ENCODE results near the gene ACAP2. TPM values are rescaled to one million over a fixed set of nuclear protein-coding genes. Genes with fewer than 3 reads are reported as not detected.

The ACAP2 gene
- total and polyA plus RNA-seq, 12 donors = 4.3 to 26.7 (median 15.0) TPM

DNA sequence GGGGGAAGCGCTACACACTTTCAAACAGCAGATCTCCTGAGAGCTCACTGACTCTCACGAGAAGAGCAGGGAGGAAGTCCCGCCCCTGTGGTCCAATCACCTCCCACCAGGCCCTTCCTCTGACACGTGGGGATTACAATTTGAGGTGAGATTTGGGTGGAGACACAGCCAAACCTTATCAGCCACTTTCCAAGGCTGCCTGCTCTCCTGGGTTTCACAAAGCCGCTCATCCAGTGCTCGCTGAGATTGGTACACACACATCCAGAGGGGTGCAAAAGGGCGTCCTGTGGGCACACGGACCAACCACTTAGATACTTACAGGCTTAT, 195.0 kb downstream of the ACAP2 start:
- WGBS, 2 donors = 86% methylated on average over 8 of the region's 8 CpGs

DNA sequence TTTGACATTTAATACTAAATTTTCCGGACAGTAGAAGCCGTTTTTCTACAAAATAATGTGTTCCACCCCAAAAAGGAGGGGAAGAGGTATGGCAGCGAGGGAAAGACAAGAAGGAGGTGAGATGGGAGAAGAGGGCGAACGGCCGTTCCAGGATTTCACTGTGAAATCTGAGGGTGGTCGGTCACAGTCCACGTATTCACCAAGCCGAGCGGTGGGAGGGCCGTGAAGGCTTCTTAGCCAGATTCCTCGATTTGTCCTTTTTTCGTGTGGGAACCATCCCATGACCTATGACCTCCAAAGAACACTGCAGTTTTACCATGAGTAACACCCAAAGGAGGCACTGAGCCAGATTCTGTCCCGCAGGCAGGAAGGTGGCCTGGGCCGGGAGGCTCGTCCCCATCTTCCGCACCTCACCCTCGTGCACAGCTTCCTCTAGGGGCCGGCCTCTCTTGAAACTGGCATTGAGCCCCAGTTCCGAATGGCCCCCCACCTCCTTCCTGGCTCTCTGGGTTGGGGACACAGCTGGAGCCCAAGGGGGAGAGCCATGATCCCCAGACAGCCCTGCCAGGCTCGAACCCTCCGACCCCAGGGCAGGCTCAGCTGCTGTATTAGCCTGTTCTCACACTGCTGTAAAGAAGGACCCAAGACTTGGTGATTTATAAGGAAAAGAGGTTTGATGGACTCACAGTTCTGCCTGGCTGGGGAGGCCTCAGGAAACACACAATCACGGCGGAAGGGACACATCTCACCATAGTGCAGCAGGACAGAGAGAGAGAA, 195.5 kb downstream of the ACAP2 start:
- TF ChIP-seq, protein P1, sequence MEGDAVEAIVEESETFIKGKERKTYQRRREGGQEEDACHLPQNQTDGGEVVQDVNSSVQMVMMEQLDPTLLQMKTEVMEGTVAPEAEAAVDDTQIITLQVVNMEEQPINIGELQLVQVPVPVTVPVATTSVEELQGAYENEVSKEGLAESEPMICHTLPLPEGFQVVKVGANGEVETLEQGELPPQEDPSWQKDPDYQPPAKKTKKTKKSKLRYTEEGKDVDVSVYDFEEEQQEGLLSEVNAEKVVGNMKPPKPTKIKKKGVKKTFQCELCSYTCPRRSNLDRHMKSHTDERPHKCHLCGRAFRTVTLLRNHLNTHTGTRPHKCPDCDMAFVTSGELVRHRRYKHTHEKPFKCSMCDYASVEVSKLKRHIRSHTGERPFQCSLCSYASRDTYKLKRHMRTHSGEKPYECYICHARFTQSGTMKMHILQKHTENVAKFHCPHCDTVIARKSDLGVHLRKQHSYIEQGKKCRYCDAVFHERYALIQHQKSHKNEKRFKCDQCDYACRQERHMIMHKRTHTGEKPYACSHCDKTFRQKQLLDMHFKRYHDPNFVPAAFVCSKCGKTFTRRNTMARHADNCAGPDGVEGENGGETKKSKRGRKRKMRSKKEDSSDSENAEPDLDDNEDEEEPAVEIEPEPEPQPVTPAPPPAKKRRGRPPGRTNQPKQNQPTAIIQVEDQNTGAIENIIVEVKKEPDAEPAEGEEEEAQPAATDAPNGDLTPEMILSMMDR (IDR thresholded peaks at IDR 0.05) = no peak
- intact Hi-C loops (cut with DNase I) = loop anchor here in 1 of 10 donors (5.0 kb wide), 1 partner anchor 95 kb away; no protein-coding TSS in a partner anchor
- DNase-seq = no peak
- Histone ChIP-seq H3K36me3 (peaks cover 0 to 4% (median 0%) of the 10 kb centered on the region in 9 donors), H3K27ac (no peak overlapping the region), H3K27me3 (no peaks in the 10 kb centered on the region), H3K4me1 (peaks cover 0 to 12% (median 0%) of the 10 kb centered on the region in 9 donors), H3K4me3 (no peak overlapping the region), H3K9me3 (no peaks in the 10 kb centered on the region)
- ATAC-seq = no peak
- WGBS, 2 donors = 89 to 91% methylated on average over 24 of the region's 24 CpGs

More for the DNA sequence above, 195.0 kb downstream of the ACAP2 start:
- Histone ChIP-seq H3K27ac (no peak overlapping the region), H3K4me1 (peaks cover 0 to 12% (median under 1%) of the 10 kb centered on the region in 9 donors), H3K4me3 (no peak overlapping the region), H3K36me3 (peaks cover 0 to 4% (median 0%) of the 10 kb centered on the region in 9 donors), H3K27me3 (no peaks in the 10 kb centered on the region), H3K9me3 (no peaks in the 10 kb centered on the region)
- ATAC-seq (no peak), DNase-seq (no peak)
- intact Hi-C loops (cut with DNase I) = loop anchor here in 1 of 10 donors (5.0 kb wide), 1 partner anchor 96 kb away; no protein-coding TSS in a partner anchor
- TF ChIP-seq, protein P1 (IDR thresholded peaks at IDR 0.05) = no peak

DNA sequence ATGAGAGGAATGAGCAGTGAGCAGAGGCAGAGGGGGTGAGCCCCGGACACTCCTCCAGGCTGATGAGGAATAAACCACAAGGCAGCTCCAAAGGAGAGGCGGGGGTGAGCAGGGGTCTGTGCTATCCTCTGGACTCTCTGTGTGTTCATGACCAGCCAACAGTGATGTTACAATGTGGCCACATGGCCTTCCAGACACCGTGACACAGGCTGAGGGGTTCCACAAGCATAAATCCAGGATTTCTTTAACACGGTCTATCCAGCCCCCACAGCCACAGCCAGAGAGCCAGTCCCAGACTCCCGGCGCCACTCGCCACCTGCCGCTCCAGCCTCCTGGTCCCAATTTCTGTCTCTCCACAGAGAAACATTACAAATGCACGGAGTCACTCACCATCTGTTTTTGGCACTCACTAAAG, 196.2 kb downstream of the ACAP2 start:
- Histone ChIP-seq H3K4me1 (peaks cover 0 to 12% (median 0%) of the 10 kb centered on the region in 9 donors), H3K36me3 (peaks cover 0 to 4% (median 0%) of the 10 kb centered on the region in 9 donors), H3K27me3 (no peaks in the 10 kb centered on the region), H3K9me3 (no peaks in the 10 kb centered on the region), H3K4me3 (no peak overlapping the region), H3K27ac (no peak overlapping the region)
- TF ChIP-seq, protein P1 (IDR thresholded peaks at IDR 0.05) = no peak
- intact Hi-C loops (cut with DNase I) = loop anchor here in 1 of 10 donors (5.0 kb wide), 1 partner anchor 94 kb away; no protein-coding TSS in a partner anchor
- WGBS, 2 donors = 90 to 92% methylated on average over 9 of the region's 9 CpGs
- no peak for ATAC-seq
- DNase-seq = no peak

DNA sequence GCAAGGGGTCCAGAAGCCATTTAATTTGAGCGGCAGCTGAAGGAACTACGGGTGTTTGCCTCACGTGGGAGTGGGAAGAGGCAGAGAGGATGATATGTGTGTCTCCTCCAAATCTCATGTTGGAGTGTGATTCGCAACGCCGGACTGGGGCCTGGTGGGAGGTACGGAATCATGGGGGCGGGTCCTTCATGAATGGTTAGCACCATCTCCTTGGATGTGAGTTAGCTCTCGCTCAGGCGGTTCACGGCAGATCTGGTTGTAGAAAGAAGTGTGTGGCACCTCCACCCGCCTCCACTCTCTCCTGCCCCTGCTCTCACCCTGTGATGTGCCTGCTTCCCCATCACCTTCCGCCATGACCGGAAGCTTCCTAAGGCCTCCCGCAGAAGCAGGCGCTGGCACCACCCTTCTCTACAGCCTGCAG, 197.3 kb downstream of the ACAP2 start:
- 96 to 98% methylated on average over 16 of the region's 16 CpGs for WGBS, 2 donors
- ATAC-seq (no peak), DNase-seq (no peak)

More for the DNA sequence above, 197.3 kb downstream of the ACAP2 start:
- Histone ChIP-seq H3K27me3 (no peaks in the 10 kb centered on the region), H3K4me3 (no peak overlapping the region), H3K4me1 (peaks cover 0 to 11% (median 0%) of the 10 kb centered on the region in 9 donors), H3K27ac (no peak overlapping the region), H3K9me3 (no peaks in the 10 kb centered on the region), H3K36me3 (peaks cover 0 to 4% (median 0%) of the 10 kb centered on the region in 9 donors)
- intact Hi-C loops (cut with DNase I) = loop anchor here in 1 of 10 donors (5.0 kb wide), 1 partner anchor 93 kb away; no protein-coding TSS in a partner anchor
- TF ChIP-seq, protein P1 (IDR thresholded peaks at IDR 0.05) = no peak

Data from heart right ventricle (tissue), 16 donors.